Esophagus (tissue), 2 donors: Measurements from ENCODE around the gene POMP. TPM values are rescaled to one million over a fixed set of nuclear protein-coding genes. Genes with fewer than 3 reads are reported as not detected.

Experiments
- H3K27ac ChIP-seq, 2 donors: one replicate each; pipeline ENCODE4 v1.5.1; 2013; ENCODE audit warnings: low read depth in 2 of 2, mild to moderate bottlenecking in 2 of 2, inconsistent platforms in 1 of 2, low read length in 1 of 2, moderate library complexity in 1 of 2
- H3K27me3 ChIP-seq, 2 donors: one replicate each; pipeline ENCODE4 v1.6.1; 2013; ENCODE audit warnings: low read length in 2 of 2, control low read depth in 1 of 2, mild to moderate bottlenecking in 1 of 2; ENCODE audit not compliant: insufficient read depth in 2 of 2, control insufficient read depth in 1 of 2
- H3K36me3 ChIP-seq, 2 donors: one replicate each; pipeline ENCODE4 v1.6.1; 2013; ENCODE audit warnings: low read length in 1 of 2; ENCODE audit not compliant: control insufficient read depth in 2 of 2, insufficient read depth in 2 of 2
- H3K4me1 ChIP-seq, 2 donors: one replicate each; pipeline ENCODE4 v1.6.1; 2013; ENCODE audit warnings: low read length in 1 of 2; ENCODE audit not compliant: control insufficient read depth in 2 of 2, insufficient read depth in 2 of 2
- H3K4me3 ChIP-seq, 2 donors: one replicate each; pipeline ENCODE4 v1.5.1; 2013; ENCODE audit warnings: low read length in 2 of 2, mild to moderate bottlenecking in 2 of 2, low read depth in 1 of 2, moderate library complexity in 1 of 2
- H3K9me3 ChIP-seq, 2 donors: one replicate each; pipeline ENCODE4 v1.6.1; 2013; ENCODE audit warnings: mild to moderate bottlenecking in 2 of 2, low read depth in 1 of 2, low read length in 1 of 2, moderate library complexity in 1 of 2; ENCODE audit not compliant: control insufficient read depth in 2 of 2, insufficient read depth in 1 of 2
- WGBS, 2 donors: extraction: QIAGEN DNeasy Blood & Tissue Kit; methylation state at CpG; one replicate each; pipeline ENCODE4 v1.1.7; 2013; 5-methylcytosine and 5-hydroxymethylcytosine counted together
- polyA plus RNA-seq, 2 donors: library from polyadenylated mRNA; stranded (reverse); fragments of 200-250 nt; gene quantifications; one replicate each; pipeline ENCODE4 v1.2.3, GENCODE V29; 2013
- donor health status: healthy with polysubstance abuse.
- donor health status: Bipolar disorder and iron deficiency.

POMP gene
- polyA plus RNA-seq, 2 donors, result 46.0 to 65.2 TPM

DNA sequence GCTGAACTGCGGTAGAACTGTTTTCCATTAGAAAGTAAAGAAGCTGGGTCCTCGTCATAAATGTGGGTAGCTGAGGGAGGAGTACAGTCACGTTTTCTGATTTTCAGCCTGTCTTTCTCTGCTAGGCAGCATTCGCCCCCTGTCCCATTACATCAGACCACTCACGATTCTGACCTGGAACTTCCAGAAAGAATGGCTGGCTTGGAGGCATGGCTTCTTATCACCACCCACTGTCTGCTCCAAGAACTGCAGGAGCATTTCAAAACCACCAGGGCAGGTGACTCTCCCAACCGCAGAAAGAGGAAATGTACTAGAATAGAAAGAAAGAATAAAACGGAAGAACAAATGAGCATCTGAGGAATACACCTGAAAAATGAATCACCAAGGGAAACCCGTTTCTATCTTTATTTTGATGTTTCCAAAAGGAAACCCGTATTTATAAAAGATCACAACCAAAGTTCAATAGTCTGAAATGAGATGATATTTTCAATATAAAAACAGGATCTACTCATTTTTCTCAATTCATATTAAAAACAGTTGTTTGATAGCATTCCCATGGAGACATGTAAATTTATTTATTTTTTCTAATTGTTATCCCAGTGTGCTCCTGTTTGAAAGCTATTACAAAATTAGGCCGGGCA lies 22.1 kb upstream of the POMP start:
- no peak overlapping the region for H3K4me3 ChIP-seq
- H3K27ac ChIP-seq, result no peak overlapping the region
- no peaks in the 10 kb centered on the region for H3K4me1 ChIP-seq
- no peaks in the 10 kb centered on the region for H3K36me3 ChIP-seq
- no peaks in the 10 kb centered on the region for H3K9me3 ChIP-seq
- 26 to 31% methylated on average over 10 of the region's 10 CpGs for WGBS, 2 donors
- H3K27me3 ChIP-seq, result no peaks in the 10 kb centered on the region

DNA sequence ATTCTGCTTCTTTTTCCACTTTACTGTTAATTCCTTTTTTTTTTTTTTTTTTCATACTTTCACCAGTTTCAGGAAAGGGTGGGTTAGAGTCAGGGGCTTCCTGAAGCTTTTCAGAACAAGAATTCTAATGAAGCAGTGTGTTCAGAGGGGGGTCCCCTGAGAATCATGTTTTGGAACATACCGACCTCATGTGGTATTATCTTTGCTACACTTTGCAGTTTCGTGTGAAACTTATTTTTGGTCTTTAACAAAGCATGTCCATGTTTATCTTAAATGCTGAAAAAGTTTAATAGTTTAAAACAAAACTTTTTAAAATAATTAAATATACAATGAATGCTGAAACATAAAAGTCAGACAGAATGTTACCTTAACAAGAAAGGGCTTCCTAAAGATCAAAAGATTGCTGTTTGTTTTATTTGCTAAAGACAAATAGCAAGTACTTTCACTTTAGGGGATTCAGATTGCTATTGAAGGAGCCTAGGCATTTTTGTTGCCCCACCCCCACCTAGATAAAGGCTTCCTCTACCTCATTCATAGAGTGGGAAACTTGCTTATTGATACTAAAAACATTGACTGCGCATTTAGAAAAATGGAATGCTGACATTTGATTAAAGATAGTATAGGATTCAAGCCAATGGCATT lies 21.1 kb upstream of the POMP start:
- Histone ChIP-seq H3K27me3 (no peaks in the 10 kb centered on the region), H3K4me1 (no peaks in the 10 kb centered on the region), H3K4me3 (no peak overlapping the region), H3K27ac (no peak overlapping the region), H3K36me3 (no peaks in the 10 kb centered on the region), H3K9me3 (no peaks in the 10 kb centered on the region)
- 39 to 46% methylated on average over 3 of the region's 3 CpGs for WGBS, 2 donors

DNA sequence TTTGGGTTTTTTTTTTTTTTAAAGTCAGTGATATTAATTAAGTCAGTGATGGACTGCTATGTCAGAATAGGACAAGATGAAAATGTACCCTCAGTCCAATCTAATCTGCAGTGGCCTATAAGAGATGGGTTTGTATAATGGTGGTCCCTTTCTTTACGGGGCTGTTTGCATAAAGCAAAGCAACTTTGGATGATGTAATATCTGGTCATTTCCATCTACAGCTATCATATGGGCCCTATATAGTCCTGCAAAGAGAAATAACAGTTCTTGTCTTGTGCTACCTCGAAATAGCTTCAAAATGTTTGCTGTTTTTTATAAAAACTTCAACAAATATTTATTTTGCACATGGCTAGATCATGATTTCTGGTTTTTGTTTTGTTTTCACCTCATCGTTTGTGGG lies 20.2 kb upstream of the POMP start:
- Histone ChIP-seq H3K27ac (no peak overlapping the region), H3K36me3 (no peaks in the 10 kb centered on the region), H3K4me1 (no peaks in the 10 kb centered on the region), H3K9me3 (no peaks in the 10 kb centered on the region), H3K27me3 (no peaks in the 10 kb centered on the region), H3K4me3 (no peak overlapping the region)
- WGBS, 2 donors, result 68 to 70% methylated on average over 3 of the region's 3 CpGs

DNA sequence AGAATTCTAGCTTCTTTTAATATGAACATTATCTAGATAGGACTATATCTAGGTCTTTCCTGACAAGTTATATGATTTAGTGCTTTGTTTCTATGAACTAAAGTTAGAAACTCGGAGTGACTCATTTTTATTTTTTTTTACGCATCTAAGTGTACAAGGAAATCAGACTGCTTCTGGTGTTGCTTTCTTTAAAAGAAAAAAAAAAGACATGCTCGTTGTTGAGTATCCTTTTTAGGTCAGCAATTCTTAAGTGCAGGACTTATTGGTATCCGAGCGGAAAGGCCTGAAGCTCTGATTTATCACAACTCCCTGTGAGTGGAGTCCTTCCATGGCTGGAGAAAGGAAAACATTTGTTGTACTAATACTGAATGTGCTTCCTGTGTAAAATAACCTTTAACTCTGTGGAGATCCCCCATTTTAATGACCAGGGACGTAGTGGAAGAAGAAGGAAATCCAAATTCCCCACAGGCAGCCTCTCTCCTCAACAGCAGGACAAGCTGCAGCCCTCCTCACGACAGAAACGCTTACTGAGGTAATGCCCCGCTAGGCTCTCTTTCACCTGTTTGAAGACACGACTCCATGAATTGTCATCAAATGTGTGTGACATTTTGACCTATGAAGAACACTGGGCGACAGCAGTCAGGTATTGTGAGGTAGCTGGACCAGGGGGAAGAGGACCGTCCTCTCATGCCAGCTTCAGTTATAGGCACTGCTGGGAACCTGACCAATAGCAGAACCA lies 17.9 kb upstream of the POMP start:
- Histone ChIP-seq H3K36me3 (no peaks in the 10 kb centered on the region), H3K4me1 (no peaks in the 10 kb centered on the region), H3K27me3 (no peaks in the 10 kb centered on the region), H3K4me3 (no peak overlapping the region), H3K9me3 (no peaks in the 10 kb centered on the region), H3K27ac (no peak overlapping the region)
- 66 to 70% methylated on average over 12 of the region's 12 CpGs for WGBS, 2 donors

DNA sequence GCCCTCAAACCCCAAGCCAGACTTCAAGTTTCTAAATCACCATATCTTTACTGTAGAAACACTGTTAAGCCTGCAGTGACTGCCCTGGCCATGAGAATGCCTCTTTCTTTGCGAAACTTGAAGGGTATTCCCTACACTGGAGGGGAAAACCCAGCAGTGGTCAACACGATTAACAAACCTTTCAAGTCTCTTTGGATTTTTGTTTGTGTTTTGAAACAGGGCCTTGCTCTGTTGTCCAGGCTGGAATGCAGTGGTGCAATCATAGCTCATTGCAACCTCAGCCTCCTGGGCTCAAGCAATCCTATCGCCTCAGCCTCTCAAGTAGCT lies 17.4 kb upstream of the POMP start:
- Histone ChIP-seq H3K27me3 (no peaks in the 10 kb centered on the region), H3K9me3 (no peaks in the 10 kb centered on the region), H3K4me3 (no peak overlapping the region), H3K4me1 (no peaks in the 10 kb centered on the region), H3K36me3 (no peaks in the 10 kb centered on the region), H3K27ac (no peak overlapping the region)
- 69 to 77% methylated on average over 3 of the region's 3 CpGs for WGBS, 2 donors

DNA sequence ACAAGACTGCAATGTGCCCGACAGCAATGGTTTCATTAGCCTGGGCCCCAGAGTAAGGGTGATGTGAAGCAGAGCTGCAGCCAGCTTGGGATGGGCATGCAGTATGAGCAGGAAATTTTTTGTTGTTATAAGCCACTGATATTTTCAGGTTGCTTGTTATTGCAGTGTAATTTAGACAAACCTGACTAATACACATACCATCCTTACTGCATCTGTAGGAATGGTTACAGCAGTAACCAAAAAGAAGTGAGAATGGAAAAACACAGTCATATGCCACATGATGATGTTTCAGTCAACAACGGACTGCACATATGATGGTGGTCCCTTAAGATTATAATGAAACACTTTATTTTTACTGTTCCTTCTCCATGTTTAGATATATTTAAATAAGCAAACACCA lies 8.6 kb upstream of the POMP start:
- H3K4me1 ChIP-seq, result no peaks in the 10 kb centered on the region
- H3K4me3 ChIP-seq, result no peak overlapping the region
- no peaks in the 10 kb centered on the region for H3K36me3 ChIP-seq
- H3K9me3 ChIP-seq, result no peaks in the 10 kb centered on the region
- H3K27me3 ChIP-seq, result no peaks in the 10 kb centered on the region
- H3K27ac ChIP-seq, result no peak overlapping the region
- WGBS, 2 donors, result 81 to 88% methylated on average over 2 of the region's 2 CpGs

DNA sequence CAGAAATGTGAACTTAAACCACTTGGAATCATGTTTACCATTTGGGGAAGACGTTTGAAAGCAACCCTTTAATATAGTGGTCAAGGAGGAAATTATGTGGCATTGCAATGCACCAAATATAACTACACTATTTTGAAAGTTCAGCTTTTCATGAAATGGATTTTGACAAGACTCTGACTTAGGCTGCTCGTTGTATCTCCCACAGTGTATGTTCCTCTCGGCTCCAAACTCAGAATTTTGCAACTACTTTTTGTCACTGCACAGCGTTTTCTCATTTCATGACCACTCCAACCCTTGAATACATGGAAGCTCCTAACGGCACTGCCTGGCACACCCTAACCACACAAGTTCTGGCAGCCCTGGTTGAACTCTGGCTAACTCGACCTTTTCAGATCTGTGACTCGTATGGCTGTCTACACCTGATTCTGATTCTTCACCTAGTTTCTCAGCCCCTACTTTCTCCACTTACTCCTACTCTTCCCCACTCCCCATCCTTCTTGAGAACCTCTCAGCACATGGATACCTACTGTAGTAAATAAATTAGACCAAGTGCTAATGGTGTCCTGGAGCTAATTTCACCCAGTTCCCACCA lies 7.0 kb upstream of the POMP start:
- H3K4me3 ChIP-seq, result no peak overlapping the region
- no peaks in the 10 kb centered on the region for H3K4me1 ChIP-seq
- H3K27me3 ChIP-seq, result no peaks in the 10 kb centered on the region
- H3K36me3 ChIP-seq, result no peaks in the 10 kb centered on the region
- H3K9me3 ChIP-seq, result no peaks in the 10 kb centered on the region
- WGBS, 2 donors, result 71% methylated on average over 7 of the region's 7 CpGs
- H3K27ac ChIP-seq, result no peak overlapping the region

DNA sequence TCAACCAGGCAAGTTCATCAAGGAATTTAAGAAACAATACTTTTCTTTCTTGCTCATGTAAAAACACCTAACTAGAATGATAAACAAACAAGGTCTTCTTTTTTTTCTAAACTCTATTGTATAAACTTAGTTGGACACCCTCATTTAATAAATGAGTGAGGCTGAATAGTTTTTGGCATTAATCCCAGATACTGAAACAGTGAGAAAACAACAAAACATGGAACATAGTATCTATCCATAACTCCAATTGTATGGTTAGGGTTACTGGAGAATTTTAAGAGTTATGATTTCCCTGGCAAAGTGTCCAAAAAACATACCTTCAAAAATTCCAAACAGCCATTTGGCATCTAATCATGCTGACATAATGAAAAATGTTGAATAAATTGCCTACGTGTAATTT lies 5.8 kb upstream of the POMP start:
- no peak overlapping the region for H3K4me3 ChIP-seq
- no peak overlapping the region for H3K27ac ChIP-seq
- H3K36me3 ChIP-seq, result no peaks in the 10 kb centered on the region
- H3K9me3 ChIP-seq, result no peaks in the 10 kb centered on the region
- H3K27me3 ChIP-seq, result no peaks in the 10 kb centered on the region
- 57 to 58% methylated on average over 1 of the region's 1 CpG for WGBS, 2 donors
- no peaks in the 10 kb centered on the region for H3K4me1 ChIP-seq

DNA sequence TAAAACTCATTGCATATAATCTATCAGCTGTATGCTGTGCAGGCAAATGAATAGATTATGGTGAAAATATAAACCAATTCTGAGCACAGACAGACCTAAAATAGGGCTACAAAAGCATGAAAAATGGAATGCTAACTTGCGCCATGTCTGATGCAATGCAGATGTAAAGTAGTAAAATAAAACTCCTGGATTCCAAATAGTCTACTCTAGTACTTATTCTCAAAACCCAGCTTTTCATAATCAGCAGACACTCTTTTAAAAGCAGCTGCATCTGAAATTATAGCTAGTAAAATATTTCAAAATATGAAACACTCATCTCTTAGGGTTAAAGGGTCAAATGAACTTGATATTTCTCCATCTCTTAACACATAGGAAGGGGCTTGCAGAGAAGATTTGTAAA lies 4.7 kb upstream of the POMP start:
- no peaks in the 10 kb centered on the region for H3K36me3 ChIP-seq
- H3K4me3 ChIP-seq, result no peak overlapping the region
- H3K27me3 ChIP-seq, result no peaks in the 10 kb centered on the region
- H3K27ac ChIP-seq, result no peak overlapping the region
- 94 to 98% methylated on average over 1 of the region's 1 CpG for WGBS, 2 donors
- H3K9me3 ChIP-seq, result no peaks in the 10 kb centered on the region
- no peaks in the 10 kb centered on the region for H3K4me1 ChIP-seq
